ENCODE data around the gene NLGN4X.

The NLGN4X gene

GRCh38 chrX:6228720-6229119 is at the start of gene NLGN4X:
TSS of gene NLGN4X (minus strand) at chrX:6228867. CDS start at chrX:6151466, 77,401 bp downstream.
- H3K27me3 Mint-ChIP-seq, result peaks cover 16% of the 10 kb centered on the region
- H3K4me1 Mint-ChIP-seq, result peaks cover 6% of the 10 kb centered on the region
- H3K4me3 Mint-ChIP-seq, result no peak within 1 kb of the TSS
- no peaks in the 10 kb centered on the region for H3K9me3 Mint-ChIP-seq
- no peaks in the 10 kb centered on the region for H3K36me3 Mint-ChIP-seq
- no peak within 1 kb of the TSS for H3K27ac Mint-ChIP-seq
- no peak for ATAC-seq

- Mint-ChIP-seq H3K4me1 (no peaks in the 10 kb centered on the region), H3K4me3 (no peak overlapping the region), H3K36me3 (no peaks in the 10 kb centered on the region), H3K27me3 (no peaks in the 10 kb centered on the region), H3K27ac (no peak overlapping the region), H3K9me3 (no peaks in the 10 kb centered on the region)
- no peak for ATAC-seq
These were observed 37.4 kb upstream of the NLGN4X start for GRCh38 chrX:6266041-6266440.

- H3K4me3 Mint-ChIP-seq, result no peak overlapping the region
- no peaks in the 10 kb centered on the region for H3K27me3 Mint-ChIP-seq
- H3K27ac Mint-ChIP-seq, result no peak overlapping the region
- no peaks in the 10 kb centered on the region for H3K4me1 Mint-ChIP-seq
- no peaks in the 10 kb centered on the region for H3K9me3 Mint-ChIP-seq
- no peak for ATAC-seq
- H3K36me3 Mint-ChIP-seq, result no peaks in the 10 kb centered on the region
These were observed 34.3 kb upstream of the NLGN4X start for GRCh38 chrX:6262959-6263358.

- no peaks in the 10 kb centered on the region for H3K27me3 Mint-ChIP-seq
- H3K4me3 Mint-ChIP-seq, result no peak overlapping the region
- ATAC-seq, result no peak
- no peaks in the 10 kb centered on the region for H3K9me3 Mint-ChIP-seq
- no peaks in the 10 kb centered on the region for H3K36me3 Mint-ChIP-seq
- H3K4me1 Mint-ChIP-seq, result peaks cover 6% of the 10 kb centered on the region
- no peak overlapping the region for H3K27ac Mint-ChIP-seq
These were observed 28.4 kb upstream of the NLGN4X start for GRCh38 chrX:6257025-6257424.

GRCh38 chrX:6244666-6245065 is 16.0 kb upstream of the NLGN4X start:
- H3K36me3 Mint-ChIP-seq, result no peaks in the 10 kb centered on the region
- H3K4me3 Mint-ChIP-seq, result no peak overlapping the region
- ATAC-seq, result no peak
- no peaks in the 10 kb centered on the region for H3K4me1 Mint-ChIP-seq
- no peaks in the 10 kb centered on the region for H3K9me3 Mint-ChIP-seq
- no peak overlapping the region for H3K27ac Mint-ChIP-seq
- H3K27me3 Mint-ChIP-seq, result no peaks in the 10 kb centered on the region

- no peaks in the 10 kb centered on the region for H3K36me3 Mint-ChIP-seq
- H3K27ac Mint-ChIP-seq, result no peak overlapping the region
- no peak overlapping the region for H3K4me3 Mint-ChIP-seq
- no peak for ATAC-seq
- H3K27me3 Mint-ChIP-seq, result no peaks in the 10 kb centered on the region
- H3K4me1 Mint-ChIP-seq, result no peaks in the 10 kb centered on the region
- H3K9me3 Mint-ChIP-seq, result no peaks in the 10 kb centered on the region
These were observed 9.9 kb upstream of the NLGN4X start for GRCh38 chrX:6238576-6238975.

GRCh38 chrX:6227935-6228334 is 732 bp downstream of the NLGN4X start:
- no peak overlapping the region for H3K4me3 Mint-ChIP-seq
- H3K9me3 Mint-ChIP-seq, result no peaks in the 10 kb centered on the region
- H3K27ac Mint-ChIP-seq, result no peak overlapping the region
- ATAC-seq, result no peak
- peaks cover 6% of the 10 kb centered on the region for H3K4me1 Mint-ChIP-seq
- H3K36me3 Mint-ChIP-seq, result no peaks in the 10 kb centered on the region
- peaks cover 16% of the 10 kb centered on the region for H3K27me3 Mint-ChIP-seq

GRCh38 chrX:6227453-6227835 is 1.2 kb downstream of the NLGN4X start:
- H3K36me3 Mint-ChIP-seq, result no peaks in the 10 kb centered on the region
- H3K27me3 Mint-ChIP-seq, result peaks cover 16% of the 10 kb centered on the region
- H3K27ac Mint-ChIP-seq, result no peak overlapping the region
- no peak for ATAC-seq
- no peaks in the 10 kb centered on the region for H3K9me3 Mint-ChIP-seq
- H3K4me1 Mint-ChIP-seq, result peaks cover 6% of the 10 kb centered on the region
- H3K4me3 Mint-ChIP-seq, result peak overlapping the region; percentile 78

- peak overlapping the region; percentile 73 for H3K27ac Mint-ChIP-seq
- peak; percentile 8 for ATAC-seq
- H3K4me1 Mint-ChIP-seq, result peaks cover 6% of the 10 kb centered on the region
- H3K27me3 Mint-ChIP-seq, result peaks cover 16% of the 10 kb centered on the region
- H3K9me3 Mint-ChIP-seq, result no peaks in the 10 kb centered on the region
- no peaks in the 10 kb centered on the region for H3K36me3 Mint-ChIP-seq
- H3K4me3 Mint-ChIP-seq, result peak overlapping the region; percentile 78
These were observed 1.8 kb downstream of the NLGN4X start for GRCh38 chrX:6226596-6227452.

- H3K4me1 Mint-ChIP-seq, result peaks cover 6% of the 10 kb centered on the region
- H3K27ac Mint-ChIP-seq, result peak overlapping the region; percentile 73
- ATAC-seq, result no peak
- no peaks in the 10 kb centered on the region for H3K9me3 Mint-ChIP-seq
- H3K27me3 Mint-ChIP-seq, result peaks cover 12% of the 10 kb centered on the region
- H3K4me3 Mint-ChIP-seq, result peak overlapping the region; percentile 74
- H3K36me3 Mint-ChIP-seq, result no peaks in the 10 kb centered on the region
These were observed 2.6 kb downstream of the NLGN4X start for GRCh38 chrX:6225911-6226595.

- Mint-ChIP-seq H3K4me1 (peaks cover 6% of the 10 kb centered on the region), H3K27ac (peak overlapping the region; percentile 73), H3K27me3 (peaks cover 10% of the 10 kb centered on the region), H3K36me3 (no peaks in the 10 kb centered on the region), H3K4me3 (peak overlapping the region; percentile 74), H3K9me3 (no peaks in the 10 kb centered on the region)
- ATAC-seq, result no peak
These were observed 3.3 kb downstream of the NLGN4X start for GRCh38 chrX:6225288-6225910.

- Mint-ChIP-seq H3K4me1 (peaks cover 9% of the 10 kb centered on the region), H3K4me3 (no peak overlapping the region), H3K27me3 (peaks cover 3% of the 10 kb centered on the region), H3K27ac (no peak overlapping the region), H3K36me3 (no peaks in the 10 kb centered on the region), H3K9me3 (no peaks in the 10 kb centered on the region)
- ATAC-seq, result no peak
These were observed 5.2 kb downstream of the NLGN4X start for GRCh38 chrX:6223516-6223915.

- H3K27me3 Mint-ChIP-seq, result no peaks in the 10 kb centered on the region
- no peaks in the 10 kb centered on the region for H3K4me1 Mint-ChIP-seq
- no peaks in the 10 kb centered on the region for H3K36me3 Mint-ChIP-seq
- H3K4me3 Mint-ChIP-seq, result no peak overlapping the region
- ATAC-seq, result no peak
- no peaks in the 10 kb centered on the region for H3K9me3 Mint-ChIP-seq
- no peak overlapping the region for H3K27ac Mint-ChIP-seq
These were observed 18.4 kb downstream of the NLGN4X start for GRCh38 chrX:6210230-6210629.

GRCh38 chrX:6203462-6204215 is 25.0 kb downstream of the NLGN4X start:
- Mint-ChIP-seq H3K27ac (no peak overlapping the region), H3K9me3 (no peaks in the 10 kb centered on the region), H3K4me1 (no peaks in the 10 kb centered on the region), H3K27me3 (no peaks in the 10 kb centered on the region), H3K4me3 (no peak overlapping the region), H3K36me3 (no peaks in the 10 kb centered on the region)
- peak; percentile 75 for ATAC-seq

GRCh38 chrX:6199486-6199885 is 29.2 kb downstream of the NLGN4X start:
- H3K9me3 Mint-ChIP-seq, result no peaks in the 10 kb centered on the region
- H3K4me3 Mint-ChIP-seq, result no peak overlapping the region
- no peak for ATAC-seq
- no peaks in the 10 kb centered on the region for H3K36me3 Mint-ChIP-seq
- H3K27me3 Mint-ChIP-seq, result no peaks in the 10 kb centered on the region
- H3K4me1 Mint-ChIP-seq, result no peaks in the 10 kb centered on the region
- H3K27ac Mint-ChIP-seq, result no peak overlapping the region

All from stimulated activated memory B cell treated with anti-CD40 and anti-IgM and Interleukin-4, amounts not matched to agents 10 μg/mL and 1 μg/mL and 100 μg/mL, for 72 hours (primary cell).